IgD-negative memory B cell (primary cell): ENCODE data around the gene CYP2C18. TPM values are rescaled to one million over a fixed set of nuclear protein-coding genes. Genes with fewer than 3 reads are reported as not detected.

ENCODE experiments used
- H3K27ac Mint-ChIP-seq, 3 donors: one replicate each; pipeline ENCODE4 v1.8.0; 2020 to 2022; ENCODE audit warnings: mild to moderate bottlenecking in 3 of 3, mixed read lengths in 3 of 3, moderate library complexity in 1 of 3
- H3K27me3 Mint-ChIP-seq: one replicate; pipeline ENCODE4 v1.8.0; 2021; ENCODE audit warnings: mixed read lengths
- H3K36me3 Mint-ChIP-seq: one replicate; pipeline ENCODE4 v1.8.0; 2020; ENCODE audit warnings: mild to moderate bottlenecking, mixed read lengths
- H3K4me1 Mint-ChIP-seq, 3 donors: one replicate each; pipeline ENCODE4 v1.8.0; 2020 to 2022; ENCODE audit warnings: mixed read lengths in 3 of 3, mild to moderate bottlenecking in 1 of 3
- H3K4me3 Mint-ChIP-seq, 4 donors: one replicate each; pipeline ENCODE4 v1.8.0; 2020 to 2022; ENCODE audit warnings: mild to moderate bottlenecking in 4 of 4, mixed read lengths in 4 of 4, moderate library complexity in 3 of 4
- H3K9me3 Mint-ChIP-seq, 3 donors: one replicate each; pipeline ENCODE4 v1.8.0; 2020 to 2021; ENCODE audit warnings: mixed read lengths in 3 of 3, mild to moderate bottlenecking in 1 of 3
- polyA plus RNA-seq: library from polyadenylated mRNA; unstranded; fragments of 300-500 nt; fragmentation: Illumina TruSeq; gene quantifications from one replicate; pipeline ENCODE4 v1.2.3, GENCODE V29; 2021

CYP2C18 gene
- polyA plus RNA-seq, 1 donor from 2014 or later: not detected

GRCh38 chr10:94785211-94785610, 101.7 kb downstream of the CYP2C18 start:
- Mint-ChIP-seq H3K36me3 (no peaks in the 10 kb centered on the region), H3K4me1 (no peaks in the 10 kb centered on the region), H3K27ac (no peak overlapping the region), H3K9me3 (peaks cover 0 to 6% (median 1%) of the 10 kb centered on the region in 3 donors), H3K4me3 (no peak overlapping the region), H3K27me3 (no peaks in the 10 kb centered on the region)

Other genes starting within 250 kb of the CYP2C18 start
- 10.3 TPM for gene HELLS, start 137.9 kb upstream of the CYP2C18 start, polyA plus RNA-seq
- not detected for gene CYP2C19, start 79.0 kb downstream of the CYP2C18 start, polyA plus RNA-seq